Neural progenitor cell (in vitro differentiated cells): Measurements from ENCODE around the gene ZHX3.

ENCODE experiments used
- EZH2 ChIP-seq: fragments of 200-600 bp; sonication (generic); IDR thresholded peaks from 2 replicates; pipeline ENCODE4 v1.6.1; 2017; ENCODE audit warnings: antibody characterized with exemption, mild to moderate bottlenecking, moderate library complexity
- TF ChIP-seq, protein P1 (sequence below): fragments of 200-600 bp; sonication (generic); IDR thresholded peaks from 2 replicates; pipeline ENCODE4 v1.5.1; 2017; ENCODE audit warnings: antibody characterized with exemption, mild to moderate bottlenecking

DNA sequence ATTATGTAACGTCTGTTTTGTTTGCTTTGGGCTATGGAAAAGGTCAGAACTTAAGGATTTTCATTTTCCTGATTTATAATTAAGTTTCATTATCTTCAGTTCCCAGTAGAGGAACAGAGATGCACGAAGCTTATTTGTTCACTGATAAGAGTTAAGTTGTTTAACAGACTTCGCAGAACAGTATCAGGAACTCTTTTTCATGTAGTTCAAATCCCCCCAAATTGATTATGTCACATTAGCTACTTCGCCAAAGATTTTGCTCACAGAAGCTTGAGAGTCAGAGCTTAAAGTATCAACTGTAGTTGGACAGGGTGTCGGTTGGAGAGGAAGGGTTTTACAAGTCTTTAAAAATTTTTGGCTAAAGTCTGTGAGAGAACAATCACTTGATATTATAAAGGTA is 43.4 kb downstream of the ZHX3 start:
- no peak for TF ChIP-seq EZH2
- TF ChIP-seq, protein P1, sequence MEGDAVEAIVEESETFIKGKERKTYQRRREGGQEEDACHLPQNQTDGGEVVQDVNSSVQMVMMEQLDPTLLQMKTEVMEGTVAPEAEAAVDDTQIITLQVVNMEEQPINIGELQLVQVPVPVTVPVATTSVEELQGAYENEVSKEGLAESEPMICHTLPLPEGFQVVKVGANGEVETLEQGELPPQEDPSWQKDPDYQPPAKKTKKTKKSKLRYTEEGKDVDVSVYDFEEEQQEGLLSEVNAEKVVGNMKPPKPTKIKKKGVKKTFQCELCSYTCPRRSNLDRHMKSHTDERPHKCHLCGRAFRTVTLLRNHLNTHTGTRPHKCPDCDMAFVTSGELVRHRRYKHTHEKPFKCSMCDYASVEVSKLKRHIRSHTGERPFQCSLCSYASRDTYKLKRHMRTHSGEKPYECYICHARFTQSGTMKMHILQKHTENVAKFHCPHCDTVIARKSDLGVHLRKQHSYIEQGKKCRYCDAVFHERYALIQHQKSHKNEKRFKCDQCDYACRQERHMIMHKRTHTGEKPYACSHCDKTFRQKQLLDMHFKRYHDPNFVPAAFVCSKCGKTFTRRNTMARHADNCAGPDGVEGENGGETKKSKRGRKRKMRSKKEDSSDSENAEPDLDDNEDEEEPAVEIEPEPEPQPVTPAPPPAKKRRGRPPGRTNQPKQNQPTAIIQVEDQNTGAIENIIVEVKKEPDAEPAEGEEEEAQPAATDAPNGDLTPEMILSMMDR: no peak
